GM23248 (cell line): ENCODE data around the gene DMRTC1.
"Not testable (repeated sequence)": the region's sequence is repeated elsewhere in the genome, so short reads cannot be mapped to it uniquely, and the experiment has no call there.

Experiments used
- EZH2 ChIP-seq: fragments of 200-600 bp; sonication (generic); IDR thresholded peaks from 2 replicates; pipeline ENCODE4 v1.6.1; 2018; ENCODE audit warnings: antibody characterized with exemption, mild to moderate bottlenecking; ENCODE audit not compliant: insufficient read depth, poor library complexity, severe bottlenecking
- EZH2phosphoT487 ChIP-seq: fragments of 200-600 bp; sonication (generic); IDR thresholded peaks from 2 replicates; pipeline ENCODE4 v1.6.1; 2018; ENCODE audit warnings: antibody characterized with exemption, moderate library complexity, mild to moderate bottlenecking, low read depth; ENCODE audit not compliant: insufficient read depth

DNA sequence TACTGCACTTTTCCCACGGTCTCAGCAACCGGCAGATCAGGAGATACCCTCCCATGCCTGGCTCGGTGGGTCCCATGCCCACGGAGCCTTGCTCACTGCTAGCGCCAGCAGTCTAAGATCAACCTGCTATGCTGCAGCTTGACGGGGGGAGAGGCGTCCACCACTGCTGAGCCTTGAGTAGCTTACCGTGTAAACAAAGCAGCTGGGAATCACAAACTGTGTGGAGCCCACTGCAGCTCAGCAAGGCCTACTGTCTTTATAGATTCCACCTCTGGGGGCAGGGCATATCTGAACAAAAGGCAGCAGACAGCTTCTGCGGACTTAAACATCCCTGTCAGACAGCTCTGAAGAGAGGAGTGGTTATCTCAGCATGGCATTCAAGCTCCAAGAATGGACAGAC lies 16.3 kb upstream of the DMRTC1 start:
- TF ChIP-seq EZH2, EZH2phosphoT487: not testable (repeated sequence)
